IMR-90 (cell line): ENCODE results near the gene KCNAB1. TPM values are rescaled to one million over a fixed set of nuclear protein-coding genes. Genes with fewer than 3 reads are reported as not detected.

Source experiments
- ATAC-seq: fragments of 200-7000 bp; cut with Tn5 transposase; 2 replicates; pipeline ENCODE4 v1.9.1; 2020; ENCODE audit warnings: low read depth, mild to moderate bottlenecking, moderate library complexity
- BruUV-seq: library from RNA; stranded (reverse); fragments of 400-500 nt; replicated peaks from 2 replicates; lab custom pipeline; 2021; lab: Mats Ljungman, UMichigan
- CTCF ChIA-PET: fragments of 300-600 bp; formaldehyde crosslinking; extraction: SDS; loops from one replicate; lab custom pipeline; 2021; ENCODE audit warnings: antibody characterized with exemption; lab: Yijun Ruan, JAX
- POLR2A ChIA-PET: fragments of 300-600 bp; sonication (Branson Sonifier 250); formaldehyde crosslinking; loops from one replicate; lab custom pipeline; 2022; ENCODE audit warnings: antibody characterized with exemption; ENCODE audit not compliant: unreplicated experiment; lab: Charles Lee
- DNase-seq: peaks from one replicate; pipeline ENCODE4 v3.0.0; 2013
- H2AFZ ChIP-seq: replicated peaks from 2 replicates; pipeline ENCODE3; 2013; ENCODE audit warnings: low read length, mild to moderate bottlenecking; ENCODE audit not compliant: poor library complexity
- H2AK5ac ChIP-seq: 2 replicates; pipeline ENCODE4 v1.6.1; 2013; ENCODE audit warnings: low read depth, low read length, inconsistent platforms
- H2AK9ac ChIP-seq: replicated peaks from 2 replicates; pipeline ENCODE3; 2013; ENCODE audit warnings: mild to moderate bottlenecking, low read depth, low read length, moderate library complexity; ENCODE audit not compliant: poor library complexity
- H2BK120ac ChIP-seq: 2 replicates; pipeline ENCODE4 v1.6.1; 2013; ENCODE audit warnings: low read depth, low read length, inconsistent platforms
- H2BK15ac ChIP-seq: 3 replicates; pipeline ENCODE4 v1.6.1; 2013; ENCODE audit warnings: low read depth, low read length, inconsistent platforms
- H2BK20ac ChIP-seq: 2 replicates; pipeline ENCODE4 v1.6.1; 2013; ENCODE audit warnings: low read depth, mild to moderate bottlenecking, inconsistent platforms, low read length, moderate library complexity
- H2BK5ac ChIP-seq: 2 replicates; pipeline ENCODE4 v1.6.1; 2013; ENCODE audit warnings: mild to moderate bottlenecking, low read depth, low read length, inconsistent platforms; ENCODE audit not compliant: poor library complexity, severe bottlenecking
- H3K14ac ChIP-seq: replicated peaks from 2 replicates; pipeline ENCODE4 v1.6.1; 2013; ENCODE audit warnings: low read depth, low read length, inconsistent platforms
- H3K18ac ChIP-seq: 2 replicates; pipeline ENCODE4 v1.6.1; 2013; ENCODE audit warnings: low read depth, low read length, control low read depth
- H3K23ac ChIP-seq: 2 replicates; pipeline ENCODE4 v1.6.1; 2013; ENCODE audit warnings: low read depth, low read length, inconsistent platforms
- H3K27ac ChIP-seq: 2 replicates; pipeline ENCODE4 v1.5.1; 2013; ENCODE audit warnings: mild to moderate bottlenecking, control low read depth, low read length; ENCODE audit not compliant: insufficient read depth
- H3K27me3 ChIP-seq: 2 replicates; pipeline ENCODE4 v1.6.1; 2013; ENCODE audit warnings: low read length; ENCODE audit not compliant: control insufficient read depth, insufficient read depth
- H3K36me3 ChIP-seq: 2 replicates; pipeline ENCODE4 v1.6.1; 2013; ENCODE audit warnings: low read length, mixed read lengths; ENCODE audit not compliant: control insufficient read depth, insufficient read depth
- H3K4ac ChIP-seq: 2 replicates; pipeline ENCODE4 v1.6.1; 2013; ENCODE audit warnings: low read depth, low read length, inconsistent platforms
- H3K4me1 ChIP-seq: 2 replicates; pipeline ENCODE4 v1.6.1; 2013; ENCODE audit warnings: low read length, mixed read lengths; ENCODE audit not compliant: control insufficient read depth, insufficient read depth
- H3K4me2 ChIP-seq: 2 replicates; pipeline ENCODE4 v1.6.1; 2013; ENCODE audit warnings: low read depth, mild to moderate bottlenecking, control low read depth, low read length, moderate library complexity
- H3K4me3 ChIP-seq: 2 replicates; pipeline ENCODE4 v1.5.1; 2013; ENCODE audit warnings: low read depth, mild to moderate bottlenecking, control low read depth, low read length, moderate library complexity; ENCODE audit not compliant: insufficient read depth
- H3K56ac ChIP-seq: 2 replicates; pipeline ENCODE4 v1.6.1; 2013; ENCODE audit warnings: low read length, inconsistent platforms; ENCODE audit not compliant: insufficient read depth; ENCODE audit errors: extremely low read depth
- H3K79me1 ChIP-seq, 2 experiments: 2 replicates each; pipeline ENCODE4 v1.6.1; 2013; ENCODE audit warnings: low read length in 2 of 2, inconsistent platforms in 1 of 2, low read depth in 1 of 2
- H3K9ac ChIP-seq: 2 replicates; pipeline ENCODE4 v1.6.1; 2013; ENCODE audit warnings: low read depth, low read length, control low read depth
- H3K9me1 ChIP-seq: 2 replicates; pipeline ENCODE4 v1.6.1; 2013; ENCODE audit warnings: low read length, inconsistent platforms; ENCODE audit not compliant: insufficient read depth
- H3K9me3 ChIP-seq: 2 replicates; pipeline ENCODE4 v1.6.1; 2013; ENCODE audit warnings: low read length; ENCODE audit not compliant: control insufficient read depth, insufficient read depth
- H4K20me1 ChIP-seq: 2 replicates; pipeline ENCODE4 v1.6.1; 2013; ENCODE audit warnings: low read length, inconsistent platforms; ENCODE audit not compliant: insufficient read depth
- H4K5ac ChIP-seq: 2 replicates; pipeline ENCODE4 v1.6.1; 2013; ENCODE audit warnings: mild to moderate bottlenecking, low read depth, low read length, control low read depth
- H4K8ac ChIP-seq, 2 experiments: 2 replicates each; pipeline ENCODE4 v1.6.1; 2013; ENCODE audit warnings: low read depth in 2 of 2, low read length in 2 of 2, control low read depth in 1 of 2, inconsistent platforms in 1 of 2
- H4K91ac ChIP-seq: 2 replicates; pipeline ENCODE4 v1.6.1; 2013; ENCODE audit warnings: low read depth, low read length, inconsistent platforms; ENCODE audit not compliant: insufficient read depth
- POLR2A ChIP-seq: IDR thresholded peaks from 2 replicates; pipeline ENCODE4 v1.6.1; 2012; ENCODE audit warnings: mild to moderate bottlenecking, low read depth, low read length
- RCOR1 ChIP-seq: IDR thresholded peaks from 2 replicates; pipeline ENCODE4 v1.6.1; 2012; ENCODE audit warnings: mild to moderate bottlenecking, low read length, improper control_type of control experiment; ENCODE audit not compliant: insufficient replicate concordance
- WGBS, 2 experiments: methylation state at CpG; one replicate each; pipeline versions ENCODE4 v1.1.5 to v1.1.7; 2013; ENCODE audit warnings: missing lambda C conversion rate in 2 of 2; ENCODE audit not compliant: insufficient read length in 1 of 2; ENCODE audit errors: extremely low coverage in 2 of 2; 5-methylcytosine and 5-hydroxymethylcytosine counted together
- dilution Hi-C: fragments of 300-500 bp; cut with HindIII; formaldehyde crosslinking; loops from one replicate; pipeline ENCODE4 v1.14.3; 2018; ENCODE audit warnings: low sequenced_read_pairs; ENCODE audit not compliant: unreplicated experiment
- in situ Hi-C: fragments of 300-500 bp; cut with MboI; formaldehyde crosslinking; loops from 3 replicates; pipeline ENCODE4 v1.14.3; 2019; ENCODE audit warnings: low sequenced_read_pairs, inconsistent platforms, mixed read lengths
- intact Hi-C: fragments of 100-400 bp; cut with micrococcal nuclease; formaldehyde crosslinking; loops from 2 replicates; pipeline ENCODE4 v1.10.0; 2022
- polyA plus RNA-seq, 3 experiments: library from polyadenylated mRNA; depleted of rRNA; stranded (reverse); fragments of >200 nt; gene quantifications; 2 replicates each; pipeline ENCODE4 v1.2.3, GENCODE V29; 2012; ENCODE audit warnings: low replicate concordance in 1 of 3
- total RNA-seq: library from RNA; depleted of rRNA; stranded (reverse); fragments of >200 nt; gene quantifications from 2 replicates; pipeline ENCODE4 v1.2.3, GENCODE V29; 2012

The KCNAB1 gene
- total and polyA plus RNA-seq, 2 of the 4 experiments (the other 2 are of a cell fraction), result under 0.01 to 0.07 TPM

- intact Hi-C loops, result no loop called here
- Histone ChIP-seq H3K4ac (no peak overlapping the region), H3K79me1 (no peaks in the 10 kb centered on the region), H2BK20ac (no peak overlapping the region), H4K5ac (no peak overlapping the region), H3K23ac (no peak overlapping the region), H3K14ac (no peak overlapping the region), H2AFZ (no peak overlapping the region), H3K27me3 (peaks cover 7% of the 10 kb centered on the region), H3K4me3 (no peak overlapping the region), H3K9me3 (no peaks in the 10 kb centered on the region), H3K9me1 (peaks cover 2% of the 10 kb centered on the region; the same call in 1 of the 2 replicates), H2BK5ac (no peak overlapping the region), H4K91ac (no peak overlapping the region), H3K18ac (no peak overlapping the region), H3K27ac (no peak overlapping the region), H3K4me2 (no peak overlapping the region), H4K8ac (no peak overlapping the region), H4K20me1 (no peaks in the 10 kb centered on the region), H2BK120ac (no peak overlapping the region), H3K56ac (no peak overlapping the region), H3K9ac (no peak overlapping the region), H2AK5ac (no peak overlapping the region), H2BK15ac (no peak overlapping the region), H3K36me3 (no peaks in the 10 kb centered on the region), H3K4me1 (no peaks in the 10 kb centered on the region), H2AK9ac (no peak overlapping the region)
- TF ChIP-seq RCOR1 (no peak), POLR2A (no peak)
- 73% methylated on average over 2 of the region's 5 CpGs; no CpG with 5 or more reads in 1 of the 2 experiments for WGBS, 2 experiments
- CTCF ChIA-PET, result no interaction called here
- POLR2A ChIA-PET, result no interaction called here
- dilution Hi-C loops, result no loop called here
- ATAC-seq (no peak), DNase-seq (no peak)
- no TSS peak for BruUV-seq
- in situ Hi-C loops, result no loop called here
These were observed 322.7 kb downstream of the KCNAB1 start for GRCh38 chr3:156443079-156443478.
